ENCODE measurements around the gene CACNA1C.
A peak's percentile ranks its signal among the peaks of the same experiment; 100 is the strongest.

The CACNA1C gene

DNA sequence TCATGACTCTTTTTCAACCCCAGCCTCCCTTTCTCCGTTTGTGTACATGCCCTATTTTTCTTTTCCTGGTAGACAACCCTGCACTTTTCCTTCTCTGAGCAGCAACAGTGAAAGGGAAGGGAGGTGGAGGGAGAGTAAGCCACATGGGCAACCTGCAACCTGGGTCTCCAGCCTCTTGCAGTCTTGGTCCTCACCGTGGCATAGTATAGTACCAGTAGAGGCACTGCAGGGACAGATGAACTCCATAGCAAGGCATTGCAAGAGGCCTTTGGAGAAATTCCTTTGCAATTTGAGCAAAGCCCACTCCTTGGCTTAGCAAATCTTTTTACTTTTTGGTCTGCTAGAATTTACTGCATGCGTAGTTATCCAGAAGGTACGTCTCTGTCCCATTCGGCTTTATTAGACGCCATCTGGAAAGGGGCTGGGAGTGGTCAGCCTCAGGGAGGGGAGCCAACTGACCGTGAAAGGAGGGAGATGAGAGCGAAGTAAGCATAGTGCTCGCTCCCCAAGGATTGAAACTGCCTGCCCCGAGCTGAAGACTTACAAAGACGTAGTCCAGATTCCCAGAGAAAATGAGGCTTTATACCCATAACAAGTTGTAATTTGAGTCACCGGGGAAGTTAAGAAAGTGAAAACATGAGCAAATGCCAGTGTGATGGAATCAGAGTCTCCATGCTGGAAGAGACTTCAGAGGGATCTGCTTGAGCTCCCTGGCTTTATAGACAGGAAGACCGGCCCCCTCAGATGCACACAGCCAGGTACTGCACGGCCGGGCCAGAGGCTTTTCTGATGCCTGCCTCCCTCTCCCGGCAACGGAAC, 332.0 kb downstream of the CACNA1C start:
- TF ChIP-seq, protein P1, sequence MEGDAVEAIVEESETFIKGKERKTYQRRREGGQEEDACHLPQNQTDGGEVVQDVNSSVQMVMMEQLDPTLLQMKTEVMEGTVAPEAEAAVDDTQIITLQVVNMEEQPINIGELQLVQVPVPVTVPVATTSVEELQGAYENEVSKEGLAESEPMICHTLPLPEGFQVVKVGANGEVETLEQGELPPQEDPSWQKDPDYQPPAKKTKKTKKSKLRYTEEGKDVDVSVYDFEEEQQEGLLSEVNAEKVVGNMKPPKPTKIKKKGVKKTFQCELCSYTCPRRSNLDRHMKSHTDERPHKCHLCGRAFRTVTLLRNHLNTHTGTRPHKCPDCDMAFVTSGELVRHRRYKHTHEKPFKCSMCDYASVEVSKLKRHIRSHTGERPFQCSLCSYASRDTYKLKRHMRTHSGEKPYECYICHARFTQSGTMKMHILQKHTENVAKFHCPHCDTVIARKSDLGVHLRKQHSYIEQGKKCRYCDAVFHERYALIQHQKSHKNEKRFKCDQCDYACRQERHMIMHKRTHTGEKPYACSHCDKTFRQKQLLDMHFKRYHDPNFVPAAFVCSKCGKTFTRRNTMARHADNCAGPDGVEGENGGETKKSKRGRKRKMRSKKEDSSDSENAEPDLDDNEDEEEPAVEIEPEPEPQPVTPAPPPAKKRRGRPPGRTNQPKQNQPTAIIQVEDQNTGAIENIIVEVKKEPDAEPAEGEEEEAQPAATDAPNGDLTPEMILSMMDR (IDR thresholded peaks at IDR 0.05; ENCODE audit: low read depth, low read length), result no peak
- H3K4me3 ChIP-seq (replicated peaks in 1 of 2; ENCODE audit: low read depth in 2 of 2, low read length in 2 of 2), result no peak overlapping the region
- DNase-seq (ENCODE audit: low read depth in 2 of 2), result peak; percentile 52 to 58

DNA sequence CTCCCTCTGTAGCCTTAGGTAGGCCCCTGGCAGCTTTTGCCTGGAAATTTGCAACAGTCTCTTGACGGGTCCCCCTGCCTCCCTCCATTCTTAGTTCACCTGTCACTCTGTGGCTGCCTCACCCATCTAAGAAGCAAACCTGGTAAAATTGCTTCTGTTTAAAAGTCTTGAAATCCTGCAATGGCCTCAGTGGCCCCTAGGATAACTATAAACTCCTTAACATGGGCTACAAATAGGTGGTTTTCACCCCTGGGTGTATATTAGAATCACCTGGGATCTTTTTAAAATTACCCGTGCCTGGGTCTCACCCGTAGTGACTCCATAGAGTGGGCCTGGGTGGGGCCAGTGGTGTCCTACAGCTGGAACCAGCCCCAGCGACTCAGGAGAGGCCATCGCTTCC, 332.7 kb downstream of the CACNA1C start:
- TF ChIP-seq, protein P1 (IDR thresholded peaks at IDR 0.05; ENCODE audit: low read depth, low read length), result no peak
- no peak for DNase-seq (ENCODE audit: low read depth in 2 of 2)
- no peak overlapping the region for H3K4me3 ChIP-seq (replicated peaks in 1 of 2; ENCODE audit: low read depth in 2 of 2, low read length in 2 of 2)

DNA sequence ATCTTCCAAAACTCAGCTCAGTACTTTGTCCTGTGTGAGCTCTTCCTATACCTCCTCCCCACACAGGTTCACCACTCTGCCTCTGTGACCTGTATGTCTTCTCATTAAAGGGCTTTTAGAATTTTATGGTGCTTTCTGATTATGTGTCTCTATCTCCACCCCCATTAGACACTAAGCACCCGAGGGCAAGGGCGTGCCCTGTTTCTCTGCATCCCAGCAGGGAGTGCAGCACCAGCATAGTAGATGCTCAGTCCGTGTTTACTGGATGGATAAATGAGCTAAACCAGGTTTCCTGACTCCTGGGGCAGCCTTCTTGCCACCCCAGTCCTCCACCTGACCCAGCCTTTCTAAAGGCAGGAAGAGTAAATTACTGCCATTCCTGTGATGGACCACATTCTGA, 333.8 kb downstream of the CACNA1C start:
- TF ChIP-seq, protein P1 (IDR thresholded peaks at IDR 0.05; ENCODE audit: low read depth, low read length), result no peak
- H3K4me3 ChIP-seq (replicated peaks in 1 of 2; ENCODE audit: low read depth in 2 of 2, low read length in 2 of 2), result no peak overlapping the region
- no peak for DNase-seq (ENCODE audit: low read depth in 2 of 2)

DNA sequence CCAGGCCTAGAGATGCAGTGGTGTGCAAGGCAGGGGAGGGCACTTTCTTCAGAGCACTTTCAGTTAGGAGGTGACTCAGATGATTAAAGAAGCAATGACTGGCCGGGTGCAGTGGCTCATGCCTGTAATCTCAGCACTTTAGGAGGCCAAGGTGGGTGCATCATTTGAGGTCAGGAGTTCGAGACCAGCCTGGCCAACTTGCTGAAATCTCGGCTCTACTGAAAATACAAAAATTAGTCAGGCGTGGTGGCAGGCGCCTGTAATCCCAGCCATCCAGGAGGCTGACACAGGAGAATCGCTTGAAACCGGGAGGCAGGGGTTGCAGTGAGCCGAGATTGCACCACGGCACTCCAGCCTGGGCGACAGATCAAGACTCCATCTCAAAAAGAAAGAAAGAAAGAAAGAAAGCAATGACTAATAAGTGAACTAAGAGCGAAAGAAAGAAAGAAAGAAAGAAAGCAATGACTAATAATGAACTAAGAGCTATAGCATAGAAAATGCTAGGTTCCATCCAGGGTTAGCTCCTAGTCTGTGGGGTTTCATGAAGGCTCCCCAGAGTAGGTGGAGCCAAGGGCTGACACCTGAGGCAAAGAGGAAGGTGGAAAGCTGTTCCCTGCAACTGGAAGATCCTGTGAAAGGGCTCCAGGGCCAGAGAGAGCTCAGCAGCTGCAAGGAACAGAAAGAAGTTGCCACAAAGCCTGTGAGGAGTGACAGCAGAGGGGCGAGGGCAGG, 334.5 kb downstream of the CACNA1C start:
- no peak overlapping the region for H3K4me3 ChIP-seq (replicated peaks in 1 of 2; ENCODE audit: low read depth in 2 of 2, low read length in 2 of 2)
- peak in 1 of 2 donors; percentile 4 for DNase-seq (ENCODE audit: low read depth in 2 of 2)
- TF ChIP-seq, protein P1 (IDR thresholded peaks at IDR 0.05; ENCODE audit: low read depth, low read length), result no peak

DNA sequence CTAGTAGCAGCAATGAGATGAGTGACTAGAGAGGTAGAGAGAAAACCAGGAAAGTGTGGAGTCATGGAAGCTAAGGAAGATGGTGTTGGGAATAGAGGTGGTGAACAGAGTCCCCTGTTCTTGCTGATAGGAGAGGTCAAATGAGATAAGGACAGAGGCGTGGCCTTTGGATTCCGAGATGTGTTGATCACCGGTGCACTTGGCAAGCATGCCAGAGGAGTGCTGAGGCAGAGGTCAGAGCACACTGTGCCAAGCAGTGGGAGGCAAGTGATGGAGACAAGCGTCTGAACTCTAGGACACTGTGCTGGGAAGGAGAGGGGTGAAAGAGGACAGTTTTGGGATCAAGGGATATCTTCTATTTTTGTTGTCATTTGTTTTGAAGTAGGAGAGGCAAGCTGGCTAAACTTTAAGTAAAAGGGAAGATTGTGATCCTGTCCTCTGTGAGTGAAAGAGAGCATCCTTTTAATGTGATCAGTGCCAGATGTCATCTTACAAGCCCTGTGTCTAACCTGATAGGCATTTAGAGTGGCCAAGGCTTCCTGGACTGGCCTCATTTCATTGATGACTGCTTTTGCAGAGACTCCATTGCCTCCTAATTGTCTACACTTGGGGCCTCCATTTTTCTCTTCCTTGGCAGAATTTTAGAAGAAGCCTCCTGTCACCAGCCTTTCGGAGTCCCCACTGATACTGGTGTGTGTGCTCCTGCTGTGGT, 336.4 kb downstream of the CACNA1C start:
- DNase-seq (ENCODE audit: low read depth in 2 of 2), result no peak
- TF ChIP-seq, protein P1 (IDR thresholded peaks at IDR 0.05; ENCODE audit: low read depth, low read length), result no peak
- no peak overlapping the region for H3K4me3 ChIP-seq (replicated peaks in 1 of 2; ENCODE audit: low read depth in 2 of 2, low read length in 2 of 2)

DNA sequence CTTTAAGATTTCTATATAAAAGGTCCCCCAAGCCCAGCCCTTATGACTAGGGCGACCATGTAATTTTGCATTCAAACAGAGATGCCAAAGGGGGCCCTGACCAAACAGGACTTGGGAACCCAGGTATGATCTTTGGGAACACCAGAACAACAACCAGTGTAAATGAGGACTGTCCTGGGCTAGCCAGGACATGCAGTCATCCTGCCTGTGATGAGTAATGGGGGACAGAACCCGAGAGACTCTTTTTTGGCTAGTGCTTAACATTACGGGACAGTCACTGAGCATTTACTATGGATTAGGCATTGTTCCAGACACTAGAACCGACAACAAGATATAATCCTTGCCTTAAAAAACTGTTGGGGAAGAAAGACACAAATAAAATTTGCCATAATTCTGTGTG, 337.3 kb downstream of the CACNA1C start:
- no peak overlapping the region for H3K4me3 ChIP-seq (replicated peaks in 1 of 2; ENCODE audit: low read depth in 2 of 2, low read length in 2 of 2)
- DNase-seq (ENCODE audit: low read depth in 2 of 2), result no peak
- TF ChIP-seq, protein P1 (IDR thresholded peaks at IDR 0.05; ENCODE audit: low read depth, low read length), result no peak
